ENCODE measurements around the gene SFRP2.

GRCh38 chr4:153814789-153815188 lies 25.9 kb upstream of the SFRP2 start:
- no peak for TF ChIP-seq REST (IDR thresholded peaks at IDR 0.05; ENCODE audit: insufficient read depth in 1 of 2, low read depth in 2 of 2, low read length in 1 of 2)
- no peak for TF ChIP-seq CTCF (IDR thresholded peaks at IDR 0.05)
- TF ChIP-seq POLR2AphosphoS5 (IDR thresholded peaks at IDR 0.05; ENCODE audit: low read depth, low read length) = no peak
- TF ChIP-seq SIN3A (IDR thresholded peaks at IDR 0.05; ENCODE audit: borderline replicate concordance, insufficient read depth, low read depth, low read length) = no peak
